K562 (cell line): Measurements from ENCODE around the gene HMGN2. TPM values are rescaled to one million over a fixed set of nuclear protein-coding genes. Genes with fewer than 3 reads are reported as not detected.

Experiments
- BACH1 ChIP-seq: fragments of 200-800 bp; sonication (Bioruptor generic); IDR thresholded peaks from 2 replicates; pipeline ENCODE4 v1.6.1; 2016; ENCODE audit warnings: missing genetic modification characterization, missing compliant biosample characterization
- CBX1 ChIP-seq: sonication (generic); IDR thresholded peaks from 2 replicates; pipeline ENCODE4 v1.6.1; 2016; ENCODE audit warnings: antibody characterized with exemption, low read depth, mild to moderate bottlenecking
- DDX20 ChIP-seq: fragments of 450-650 bp; IDR thresholded peaks from 2 replicates; pipeline ENCODE4 v1.6.1; 2016; ENCODE audit warnings: missing genetic modification characterization, low read depth, mild to moderate bottlenecking, missing compliant biosample characterization, moderate library complexity
- FOXM1 ChIP-seq, 2 experiments: fragments of 450-650 bp in 1 of 2; sonication (generic) in 1 of 2; formaldehyde crosslinking in 1 of 2; IDR thresholded peaks; 2 replicates each; pipeline versions ENCODE4 v1.6.1 to v1.9.0; 2017 to 2022; ENCODE audit warnings: low read depth in 2 of 2, mild to moderate bottlenecking in 2 of 2, missing genetic modification reagents in 1 of 2, moderate library complexity in 1 of 2
- polyA plus RNA-seq, 8 experiments: library from polyadenylated mRNA; depleted of rRNA in 4 of 8; stranded (reverse) in 5 of 8; unstranded in 3 of 8; fragments of >200 nt; fragmentation: Nextera tagmentation in 2 of 8; fragmentation: Illumina TruSeq in 1 of 8; extraction: Ambion mirVana in 2 of 8; extraction: Trizol in 1 of 8; gene quantifications; 2 replicates each; pipeline versions ENCODE4 v1.2.1 to v1.2.3, GENCODE V29; 2011 to 2014; ENCODE audit warnings: inconsistent platforms in 1 of 8, missing spikeins in 1 of 8
- total RNA-seq, 7 experiments: library from RNA; depleted of rRNA in 6 of 7; stranded (reverse); fragments of >200 nt in 6 of 7; fragmentation: Illumina TruSeq in 2 of 7; extraction: Trizol in 2 of 7; gene quantifications; 2 replicates each; pipeline versions ENCODE4 v1.2.1 to v1.2.3, GENCODE V29; 2011 to 2021; ENCODE audit warnings: low replicate concordance in 1 of 7
- TF ChIP-seq, protein P1 (sequence below): sonication (generic); formaldehyde crosslinking; IDR thresholded peaks from 2 replicates; pipeline ENCODE4 v1.8.0; 2022; ENCODE audit warnings: missing genetic modification reagents, mild to moderate bottlenecking, borderline replicate concordance
- TF ChIP-seq, protein P2 (sequence below): sonication (generic); formaldehyde crosslinking; IDR thresholded peaks from 2 replicates; pipeline ENCODE4 v1.8.0; 2022; ENCODE audit warnings: missing genetic modification reagents, mild to moderate bottlenecking, borderline replicate concordance
- TF ChIP-seq, protein P3 (sequence below): fragments of 200-600 bp; sonication (generic); IDR thresholded peaks from one replicate; pipeline ENCODE4 v1.6.1; 2012; ENCODE audit warnings: mild to moderate bottlenecking, low read depth, low read length, inconsistent platforms
- TF ChIP-seq, protein P4 (sequence below): fragments of 200-400 bp; formaldehyde crosslinking; IDR thresholded peaks from 2 replicates; pipeline ENCODE4 v1.6.1; 2017; ENCODE audit warnings: mild to moderate bottlenecking, low read depth, low read length, moderate library complexity

HMGN2 gene
- total and polyA plus RNA-seq, 9 of the 15 experiments (the other 6 are each of a cell fraction or from before 2014, with no cell fraction given), result 370 to 1,354 (median 965) TPM

DNA sequence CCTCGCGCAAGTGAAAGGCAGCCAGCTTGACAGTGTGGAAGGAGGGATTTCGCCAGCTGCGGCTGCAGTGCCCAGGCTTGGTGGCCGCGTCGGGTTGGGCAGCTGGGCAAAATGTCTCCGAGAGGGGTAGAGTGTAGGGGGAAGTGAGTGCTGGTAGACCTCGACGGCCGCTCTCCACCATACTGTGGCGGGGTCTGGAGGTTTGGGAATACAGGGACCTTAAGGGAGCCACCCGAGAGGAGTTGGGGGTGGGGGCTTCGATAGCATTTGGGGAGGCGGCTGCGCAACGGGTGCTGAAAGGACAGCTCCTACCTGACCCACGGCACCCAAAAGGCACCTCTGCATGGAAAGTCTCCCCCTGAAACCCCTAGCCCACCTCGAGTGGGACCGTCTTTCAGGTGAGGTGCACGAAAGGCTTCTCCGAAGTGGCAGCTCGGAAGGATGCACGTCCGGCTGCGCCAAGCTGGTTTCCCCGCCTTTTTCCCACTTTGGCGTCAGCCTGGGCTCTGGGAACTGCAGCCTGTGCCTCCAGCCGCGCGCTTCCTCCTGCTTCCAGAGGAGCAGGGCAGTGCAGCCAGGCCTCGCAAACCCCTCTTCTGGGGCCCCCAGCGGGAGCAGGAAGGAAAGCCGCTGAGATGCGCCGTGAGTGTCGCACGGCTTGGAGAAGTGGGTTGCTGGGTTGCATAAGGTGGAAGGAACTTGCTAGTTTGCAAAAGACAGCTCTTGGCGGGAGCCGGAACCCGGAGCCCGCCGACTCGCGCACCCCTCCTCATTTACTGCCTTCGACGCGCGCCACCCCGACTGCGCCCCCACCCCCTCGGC, 531 bp upstream of the HMGN2 start (continued):
- TF ChIP-seq, protein P1, sequence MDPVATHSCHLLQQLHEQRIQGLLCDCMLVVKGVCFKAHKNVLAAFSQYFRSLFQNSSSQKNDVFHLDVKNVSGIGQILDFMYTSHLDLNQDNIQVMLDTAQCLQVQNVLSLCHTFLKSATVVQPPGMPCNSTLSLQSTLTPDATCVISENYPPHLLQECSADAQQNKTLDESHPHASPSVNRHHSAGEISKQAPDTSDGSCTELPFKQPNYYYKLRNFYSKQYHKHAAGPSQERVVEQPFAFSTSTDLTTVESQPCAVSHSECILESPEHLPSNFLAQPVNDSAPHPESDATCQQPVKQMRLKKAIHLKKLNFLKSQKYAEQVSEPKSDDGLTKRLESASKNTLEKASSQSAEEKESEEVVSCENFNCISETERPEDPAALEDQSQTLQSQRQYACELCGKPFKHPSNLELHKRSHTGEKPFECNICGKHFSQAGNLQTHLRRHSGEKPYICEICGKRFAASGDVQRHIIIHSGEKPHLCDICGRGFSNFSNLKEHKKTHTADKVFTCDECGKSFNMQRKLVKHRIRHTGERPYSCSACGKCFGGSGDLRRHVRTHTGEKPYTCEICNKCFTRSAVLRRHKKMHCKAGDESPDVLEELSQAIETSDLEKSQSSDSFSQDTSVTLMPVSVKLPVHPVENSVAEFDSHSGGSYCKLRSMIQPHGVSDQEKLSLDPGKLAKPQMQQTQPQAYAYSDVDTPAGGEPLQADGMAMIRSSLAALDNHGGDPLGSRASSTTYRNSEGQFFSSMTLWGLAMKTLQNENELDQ, result no peak
- TF ChIP-seq, protein P2, sequence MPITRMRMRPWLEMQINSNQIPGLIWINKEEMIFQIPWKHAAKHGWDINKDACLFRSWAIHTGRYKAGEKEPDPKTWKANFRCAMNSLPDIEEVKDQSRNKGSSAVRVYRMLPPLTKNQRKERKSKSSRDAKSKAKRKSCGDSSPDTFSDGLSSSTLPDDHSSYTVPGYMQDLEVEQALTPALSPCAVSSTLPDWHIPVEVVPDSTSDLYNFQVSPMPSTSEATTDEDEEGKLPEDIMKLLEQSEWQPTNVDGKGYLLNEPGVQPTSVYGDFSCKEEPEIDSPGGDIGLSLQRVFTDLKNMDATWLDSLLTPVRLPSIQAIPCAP, result no peak
- TF ChIP-seq, protein P3, sequence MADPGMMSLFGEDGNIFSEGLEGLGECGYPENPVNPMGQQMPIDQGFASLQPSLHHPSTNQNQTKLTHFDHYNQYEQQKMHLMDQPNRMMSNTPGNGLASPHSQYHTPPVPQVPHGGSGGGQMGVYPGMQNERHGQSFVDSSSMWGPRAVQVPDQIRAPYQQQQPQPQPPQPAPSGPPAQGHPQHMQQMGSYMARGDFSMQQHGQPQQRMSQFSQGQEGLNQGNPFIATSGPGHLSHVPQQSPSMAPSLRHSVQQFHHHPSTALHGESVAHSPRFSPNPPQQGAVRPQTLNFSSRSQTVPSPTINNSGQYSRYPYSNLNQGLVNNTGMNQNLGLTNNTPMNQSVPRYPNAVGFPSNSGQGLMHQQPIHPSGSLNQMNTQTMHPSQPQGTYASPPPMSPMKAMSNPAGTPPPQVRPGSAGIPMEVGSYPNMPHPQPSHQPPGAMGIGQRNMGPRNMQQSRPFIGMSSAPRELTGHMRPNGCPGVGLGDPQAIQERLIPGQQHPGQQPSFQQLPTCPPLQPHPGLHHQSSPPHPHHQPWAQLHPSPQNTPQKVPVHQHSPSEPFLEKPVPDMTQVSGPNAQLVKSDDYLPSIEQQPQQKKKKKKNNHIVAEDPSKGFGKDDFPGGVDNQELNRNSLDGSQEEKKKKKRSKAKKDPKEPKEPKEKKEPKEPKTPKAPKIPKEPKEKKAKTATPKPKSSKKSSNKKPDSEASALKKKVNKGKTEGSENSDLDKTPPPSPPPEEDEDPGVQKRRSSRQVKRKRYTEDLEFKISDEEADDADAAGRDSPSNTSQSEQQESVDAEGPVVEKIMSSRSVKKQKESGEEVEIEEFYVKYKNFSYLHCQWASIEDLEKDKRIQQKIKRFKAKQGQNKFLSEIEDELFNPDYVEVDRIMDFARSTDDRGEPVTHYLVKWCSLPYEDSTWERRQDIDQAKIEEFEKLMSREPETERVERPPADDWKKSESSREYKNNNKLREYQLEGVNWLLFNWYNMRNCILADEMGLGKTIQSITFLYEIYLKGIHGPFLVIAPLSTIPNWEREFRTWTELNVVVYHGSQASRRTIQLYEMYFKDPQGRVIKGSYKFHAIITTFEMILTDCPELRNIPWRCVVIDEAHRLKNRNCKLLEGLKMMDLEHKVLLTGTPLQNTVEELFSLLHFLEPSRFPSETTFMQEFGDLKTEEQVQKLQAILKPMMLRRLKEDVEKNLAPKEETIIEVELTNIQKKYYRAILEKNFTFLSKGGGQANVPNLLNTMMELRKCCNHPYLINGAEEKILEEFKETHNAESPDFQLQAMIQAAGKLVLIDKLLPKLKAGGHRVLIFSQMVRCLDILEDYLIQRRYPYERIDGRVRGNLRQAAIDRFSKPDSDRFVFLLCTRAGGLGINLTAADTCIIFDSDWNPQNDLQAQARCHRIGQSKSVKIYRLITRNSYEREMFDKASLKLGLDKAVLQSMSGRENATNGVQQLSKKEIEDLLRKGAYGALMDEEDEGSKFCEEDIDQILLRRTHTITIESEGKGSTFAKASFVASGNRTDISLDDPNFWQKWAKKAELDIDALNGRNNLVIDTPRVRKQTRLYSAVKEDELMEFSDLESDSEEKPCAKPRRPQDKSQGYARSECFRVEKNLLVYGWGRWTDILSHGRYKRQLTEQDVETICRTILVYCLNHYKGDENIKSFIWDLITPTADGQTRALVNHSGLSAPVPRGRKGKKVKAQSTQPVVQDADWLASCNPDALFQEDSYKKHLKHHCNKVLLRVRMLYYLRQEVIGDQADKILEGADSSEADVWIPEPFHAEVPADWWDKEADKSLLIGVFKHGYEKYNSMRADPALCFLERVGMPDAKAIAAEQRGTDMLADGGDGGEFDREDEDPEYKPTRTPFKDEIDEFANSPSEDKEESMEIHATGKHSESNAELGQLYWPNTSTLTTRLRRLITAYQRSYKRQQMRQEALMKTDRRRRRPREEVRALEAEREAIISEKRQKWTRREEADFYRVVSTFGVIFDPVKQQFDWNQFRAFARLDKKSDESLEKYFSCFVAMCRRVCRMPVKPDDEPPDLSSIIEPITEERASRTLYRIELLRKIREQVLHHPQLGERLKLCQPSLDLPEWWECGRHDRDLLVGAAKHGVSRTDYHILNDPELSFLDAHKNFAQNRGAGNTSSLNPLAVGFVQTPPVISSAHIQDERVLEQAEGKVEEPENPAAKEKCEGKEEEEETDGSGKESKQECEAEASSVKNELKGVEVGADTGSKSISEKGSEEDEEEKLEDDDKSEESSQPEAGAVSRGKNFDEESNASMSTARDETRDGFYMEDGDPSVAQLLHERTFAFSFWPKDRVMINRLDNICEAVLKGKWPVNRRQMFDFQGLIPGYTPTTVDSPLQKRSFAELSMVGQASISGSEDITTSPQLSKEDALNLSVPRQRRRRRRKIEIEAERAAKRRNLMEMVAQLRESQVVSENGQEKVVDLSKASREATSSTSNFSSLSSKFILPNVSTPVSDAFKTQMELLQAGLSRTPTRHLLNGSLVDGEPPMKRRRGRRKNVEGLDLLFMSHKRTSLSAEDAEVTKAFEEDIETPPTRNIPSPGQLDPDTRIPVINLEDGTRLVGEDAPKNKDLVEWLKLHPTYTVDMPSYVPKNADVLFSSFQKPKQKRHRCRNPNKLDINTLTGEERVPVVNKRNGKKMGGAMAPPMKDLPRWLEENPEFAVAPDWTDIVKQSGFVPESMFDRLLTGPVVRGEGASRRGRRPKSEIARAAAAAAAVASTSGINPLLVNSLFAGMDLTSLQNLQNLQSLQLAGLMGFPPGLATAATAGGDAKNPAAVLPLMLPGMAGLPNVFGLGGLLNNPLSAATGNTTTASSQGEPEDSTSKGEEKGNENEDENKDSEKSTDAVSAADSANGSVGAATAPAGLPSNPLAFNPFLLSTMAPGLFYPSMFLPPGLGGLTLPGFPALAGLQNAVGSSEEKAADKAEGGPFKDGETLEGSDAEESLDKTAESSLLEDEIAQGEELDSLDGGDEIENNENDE, result no peak
- TF ChIP-seq DDX20 (no peak), BACH1 (tag) (no peak), FOXM1 (IDR thresholded peaks at IDR 0.05; ENCODE audit: low read depth) (no peak; the same call in 1 of the 2 replicates), FOXM1 (CRISPR knock-in tag; IDR thresholded peaks at IDR 0.05; ENCODE audit: low read depth) (no peak; the same call in 1 of the 2 replicates), CBX1 (no peak)
- TF ChIP-seq, protein P4, sequence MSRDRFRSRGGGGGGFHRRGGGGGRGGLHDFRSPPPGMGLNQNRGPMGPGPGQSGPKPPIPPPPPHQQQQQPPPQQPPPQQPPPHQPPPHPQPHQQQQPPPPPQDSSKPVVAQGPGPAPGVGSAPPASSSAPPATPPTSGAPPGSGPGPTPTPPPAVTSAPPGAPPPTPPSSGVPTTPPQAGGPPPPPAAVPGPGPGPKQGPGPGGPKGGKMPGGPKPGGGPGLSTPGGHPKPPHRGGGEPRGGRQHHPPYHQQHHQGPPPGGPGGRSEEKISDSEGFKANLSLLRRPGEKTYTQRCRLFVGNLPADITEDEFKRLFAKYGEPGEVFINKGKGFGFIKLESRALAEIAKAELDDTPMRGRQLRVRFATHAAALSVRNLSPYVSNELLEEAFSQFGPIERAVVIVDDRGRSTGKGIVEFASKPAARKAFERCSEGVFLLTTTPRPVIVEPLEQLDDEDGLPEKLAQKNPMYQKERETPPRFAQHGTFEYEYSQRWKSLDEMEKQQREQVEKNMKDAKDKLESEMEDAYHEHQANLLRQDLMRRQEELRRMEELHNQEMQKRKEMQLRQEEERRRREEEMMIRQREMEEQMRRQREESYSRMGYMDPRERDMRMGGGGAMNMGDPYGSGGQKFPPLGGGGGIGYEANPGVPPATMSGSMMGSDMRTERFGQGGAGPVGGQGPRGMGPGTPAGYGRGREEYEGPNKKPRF, result no peak
